Activated naive CD4-positive, alpha-beta T cell treated with anti-CD3 and anti-CD28 coated beads, Interleukin-2, amount 10 ng/mL, durations not matched to agents 7 days and 5 days (primary cell): ENCODE results near the gene PTCH2.
A peak's percentile ranks its signal among the peaks of the same experiment; 100 is the strongest.
"Not testable (repeated sequence)": the region's sequence is repeated elsewhere in the genome, so short reads cannot be mapped to it uniquely, and the experiment has no call there.

Source experiments
- CTCF ChIA-PET: fragments of 350-600 bp; sonication (Branson Sonifier 250); formaldehyde crosslinking; loops from one replicate; lab custom pipeline; 2021; ENCODE audit warnings: antibody characterized with exemption; lab: Charles Lee
- DNase-seq: peaks from one replicate; pipeline ENCODE4 v3.0.0-alpha.2; 2020
- H3K27ac Mint-ChIP-seq: one replicate; pipeline ENCODE4 v1.8.0; 2021; ENCODE audit warnings: mild to moderate bottlenecking, moderate library complexity, mixed read lengths
- H3K27me3 Mint-ChIP-seq: one replicate; pipeline ENCODE4 v1.8.0; 2021; ENCODE audit warnings: mild to moderate bottlenecking, mixed read lengths
- H3K36me3 Mint-ChIP-seq: one replicate; pipeline ENCODE4 v1.8.0; 2021; ENCODE audit warnings: mixed read lengths
- H3K4me1 Mint-ChIP-seq: one replicate; pipeline ENCODE4 v1.8.0; 2021; ENCODE audit warnings: mixed read lengths
- H3K4me3 Mint-ChIP-seq: one replicate; pipeline ENCODE4 v1.8.0; 2021; ENCODE audit warnings: mild to moderate bottlenecking, moderate library complexity, mixed read lengths
- H3K9me3 Mint-ChIP-seq: one replicate; pipeline ENCODE4 v1.8.0; 2021; ENCODE audit warnings: mixed read lengths

PTCH2 gene

DNA sequence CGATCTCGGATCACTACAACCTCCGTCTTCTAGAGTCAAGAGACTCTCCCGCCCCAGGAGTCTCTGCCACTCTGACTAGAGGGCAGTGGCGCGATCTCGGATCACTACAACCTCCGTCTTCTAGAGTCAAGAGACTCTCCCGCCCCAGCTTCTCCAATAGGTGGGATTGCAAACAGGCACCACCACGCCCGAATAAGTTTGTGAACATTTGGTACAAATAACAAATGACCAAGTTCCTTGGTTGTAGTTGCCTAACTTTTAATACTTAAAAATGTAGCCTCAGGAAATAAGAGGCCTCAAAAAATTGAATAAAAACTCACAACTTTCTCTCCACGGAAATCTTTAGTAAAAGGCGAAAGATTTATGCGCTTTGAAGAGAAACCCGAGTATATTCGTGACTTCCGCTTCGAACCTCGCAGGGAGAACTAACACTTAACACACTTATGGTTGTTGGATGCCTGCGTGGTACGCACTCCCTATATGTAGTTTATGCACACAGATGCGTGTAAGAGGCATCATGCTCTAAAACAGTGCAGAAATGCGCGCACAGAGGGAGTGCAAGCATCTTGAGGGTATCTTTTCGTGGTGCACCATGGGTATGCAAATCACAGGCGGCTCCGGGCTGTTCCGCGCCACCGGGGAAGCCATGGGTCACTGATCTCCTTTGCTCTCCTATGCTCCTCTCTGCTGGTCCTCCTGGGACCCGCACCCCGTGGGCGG, 23.3 kb downstream of the PTCH2 start:
- CTCF ChIA-PET, result interaction anchor here (0.9 to 6.9 kb wide), 8 partner anchors 11 to 34 kb away, joined by 3 to 68 read pairs (median 4); partner anchors contain the start of genes BTBD19, DYNLT4 and PLK3
- peak overlapping the region; percentile 100 for H3K27ac Mint-ChIP-seq
- DNase-seq, result peak; percentile 86
- H3K4me1 Mint-ChIP-seq, result peaks cover 58% of the 10 kb centered on the region
- H3K9me3 Mint-ChIP-seq, result no peaks in the 10 kb centered on the region
- H3K4me3 Mint-ChIP-seq, result peak overlapping the region; percentile 88
- H3K27me3 Mint-ChIP-seq, result peaks cover 5% of the 10 kb centered on the region
- H3K36me3 Mint-ChIP-seq, result peaks cover 9% of the 10 kb centered on the region

DNA sequence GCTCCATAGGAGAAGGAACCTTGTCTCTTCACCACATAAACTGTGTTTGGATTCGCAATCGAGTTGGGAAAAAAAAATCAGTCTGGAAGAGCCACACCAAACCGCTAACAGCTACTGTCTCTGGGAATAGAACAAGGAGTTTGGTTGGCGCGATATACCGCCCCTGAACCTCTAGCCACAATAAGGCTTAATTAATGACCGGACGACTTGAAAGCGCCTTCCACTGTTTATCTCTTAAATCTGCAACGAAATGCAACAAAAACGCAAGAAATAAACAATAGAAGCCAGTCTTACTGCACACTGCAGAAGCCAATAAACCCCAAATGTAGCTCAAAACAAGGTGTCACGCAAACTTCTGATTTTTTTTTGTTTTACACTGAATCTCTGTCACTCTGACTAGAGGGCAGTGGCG, 23.9 kb downstream of the PTCH2 start:
- CTCF ChIA-PET, result interaction anchor here (0.7 to 6.9 kb wide), 8 partner anchors 10 to 483 kb away, joined by 3 to 68 read pairs (median 4); partner anchors contain the start of genes BTBD19, DYNLT4 and PLK3
- no peak for DNase-seq

DNA sequence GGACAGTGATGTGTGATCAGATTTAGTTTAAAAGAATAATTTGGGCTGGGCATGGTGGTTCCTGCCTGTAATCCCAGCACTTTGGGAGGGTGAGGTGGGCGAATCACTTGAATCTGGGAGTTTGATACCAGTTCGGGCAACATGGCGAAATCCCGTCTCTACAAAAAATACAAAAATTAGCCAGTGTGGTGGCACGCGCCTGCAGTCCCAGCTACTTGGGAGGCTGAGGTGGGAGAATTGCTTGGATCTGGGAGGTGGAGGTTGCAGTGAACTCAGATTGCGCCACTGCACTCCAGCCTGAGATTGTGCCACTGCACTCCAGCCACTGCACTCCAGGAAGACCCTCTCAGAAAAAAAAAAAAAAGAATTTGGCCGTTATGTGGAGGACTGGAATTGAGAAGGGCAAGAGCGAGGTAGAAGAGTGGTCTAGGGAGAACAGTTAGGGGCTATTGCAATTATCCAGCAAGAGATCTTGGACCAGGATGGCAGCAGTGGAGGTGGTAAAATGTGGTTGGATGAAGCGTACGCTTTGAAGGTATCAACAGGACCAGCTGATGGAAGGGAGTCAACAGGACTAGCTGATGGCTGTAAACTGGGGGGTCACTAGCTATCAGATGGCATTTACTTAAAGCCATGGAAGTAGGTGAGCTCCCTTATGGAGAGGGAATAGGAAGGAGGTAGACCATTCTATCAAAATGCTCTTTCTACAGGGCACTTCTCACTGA, 25.1 kb downstream of the PTCH2 start:
- CTCF ChIA-PET, result interaction anchor here (0.7 to 6.9 kb wide), 6 partner anchors 9 to 1440 kb away, joined by 3 to 68 read pairs (median 9); partner anchors contain the start of genes BTBD19, DYNLT4 and PLK3
- DNase-seq, result no peak
- Mint-ChIP-seq H3K4me3 (peak overlapping the region; percentile 58), H3K4me1 (peaks cover 68% of the 10 kb centered on the region), H3K27ac (peak overlapping the region; percentile 100), H3K27me3 (peaks cover 4% of the 10 kb centered on the region), H3K36me3 (peaks cover 14% of the 10 kb centered on the region), H3K9me3 (no peaks in the 10 kb centered on the region)

More for the DNA sequence above, 23.9 kb downstream of the PTCH2 start:
- Mint-ChIP-seq H3K27ac (peak overlapping the region; percentile 100), H3K36me3 (peaks cover 10% of the 10 kb centered on the region), H3K4me3 (peak overlapping the region; percentile 88), H3K9me3 (no peaks in the 10 kb centered on the region), H3K4me1 (peaks cover 61% of the 10 kb centered on the region), H3K27me3 (peaks cover 5% of the 10 kb centered on the region)

DNA sequence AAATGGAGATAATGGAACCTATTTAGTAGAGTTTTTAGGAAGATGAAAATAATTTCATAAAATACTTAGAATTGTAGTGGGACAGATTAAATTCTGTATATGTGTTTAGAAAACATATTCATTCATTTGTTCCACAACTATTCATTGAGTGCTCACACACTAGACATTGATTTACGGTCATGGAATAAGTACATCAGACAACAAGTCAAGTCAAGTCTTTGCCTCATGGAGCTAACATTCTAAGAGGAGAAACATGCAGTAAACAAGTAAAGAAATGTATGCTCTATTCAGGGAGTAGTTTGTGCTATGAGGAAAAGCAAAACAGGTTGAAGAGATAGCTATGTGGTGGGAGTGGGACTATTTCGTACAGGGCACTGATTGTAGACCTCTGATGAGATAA, 25.7 kb downstream of the PTCH2 start:
- Mint-ChIP-seq H3K4me1 (peaks cover 65% of the 10 kb centered on the region), H3K36me3 (peaks cover 14% of the 10 kb centered on the region), H3K27ac (peak overlapping the region; percentile 74), H3K27me3 (no peaks in the 10 kb centered on the region), H3K9me3 (no peaks in the 10 kb centered on the region), H3K4me3 (peak overlapping the region; percentile 29)
- no peak for DNase-seq
- CTCF ChIA-PET, result interaction anchor here (1.8 to 6.9 kb wide), 4 partner anchors 8 to 89 kb away, joined by 4 to 68 read pairs (median 26); partner anchors contain the start of genes BTBD19, DYNLT4 and PLK3

DNA sequence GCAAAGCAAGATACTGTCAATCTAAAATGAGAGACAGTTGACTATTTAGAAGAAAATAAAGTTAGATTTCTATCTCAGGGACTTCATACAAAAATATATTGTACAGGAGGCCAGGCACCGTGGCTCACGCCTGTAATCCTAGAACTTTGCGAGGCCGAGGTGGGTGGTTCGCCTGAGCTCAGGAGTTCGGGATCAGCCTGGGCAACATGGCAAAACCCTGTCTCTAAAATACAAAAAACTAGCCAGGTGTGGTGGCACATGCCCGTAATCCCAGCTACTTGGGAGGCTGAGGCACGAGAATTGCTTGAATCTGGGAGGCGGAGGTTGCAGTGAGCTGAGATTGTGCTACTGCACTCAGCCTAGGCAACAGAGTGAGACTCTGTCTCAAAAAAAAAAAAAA, 27.1 kb downstream of the PTCH2 start:
- not testable (repeated sequence) for DNase-seq, H3K27me3 Mint-ChIP-seq, H3K27ac Mint-ChIP-seq, H3K4me3 Mint-ChIP-seq, H3K9me3 Mint-ChIP-seq
- CTCF ChIA-PET, result interaction anchor here (0.9 kb wide), 1 partner anchor 16 kb away, joined by 5 read pairs; the partner anchor contains the start of gene PLK3
- H3K36me3 Mint-ChIP-seq, result peaks cover 23% of the 10 kb centered on the region
- peaks cover 72% of the 10 kb centered on the region for H3K4me1 Mint-ChIP-seq

DNA sequence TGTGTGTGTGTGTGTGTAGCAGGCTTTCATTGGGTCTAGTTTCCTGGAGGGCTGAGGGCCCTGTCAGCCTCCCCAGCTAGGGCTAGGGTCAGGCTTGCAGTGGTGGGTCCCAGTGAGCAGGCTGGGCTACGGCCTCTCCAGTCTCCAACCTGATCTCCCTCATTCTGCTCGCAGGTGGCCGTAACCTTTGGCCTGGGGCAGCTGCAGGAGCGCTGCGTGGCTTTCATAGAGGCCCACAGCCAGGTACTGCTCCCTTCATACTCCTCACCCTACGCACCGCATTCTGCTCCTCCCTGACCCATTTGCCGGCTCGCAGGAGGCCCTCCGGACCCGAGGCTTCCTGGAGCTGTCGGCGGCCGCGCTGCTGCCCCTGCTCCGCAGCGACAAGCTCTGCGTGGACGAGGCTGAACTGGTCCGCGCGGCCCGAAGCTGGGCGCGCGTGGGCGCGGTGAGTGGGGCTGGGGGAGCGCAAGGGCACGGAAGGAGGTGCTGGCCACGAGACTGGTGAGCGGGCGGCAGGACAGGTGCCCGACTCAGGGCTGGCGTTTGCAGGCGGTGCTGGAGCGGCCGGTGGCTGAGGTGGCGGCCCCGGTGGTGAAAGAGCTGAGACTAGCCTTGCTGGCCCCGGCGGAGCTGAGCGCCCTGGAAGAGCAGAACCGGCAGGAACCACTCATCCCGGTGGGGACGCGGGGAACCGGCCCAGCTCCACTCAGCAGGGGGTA, 30.1 kb downstream of the PTCH2 start:
- Mint-ChIP-seq H3K27ac (peak overlapping the region; percentile 99), H3K27me3 (no peaks in the 10 kb centered on the region), H3K9me3 (no peaks in the 10 kb centered on the region), H3K4me3 (peak overlapping the region; percentile 78), H3K4me1 (peaks cover 74% of the 10 kb centered on the region), H3K36me3 (peaks cover 36% of the 10 kb centered on the region)
- DNase-seq, result no peak
- CTCF ChIA-PET, result interaction anchor here (0.8 to 1.7 kb wide), 5 partner anchors 10 to 91 kb away, joined by 3 to 11 read pairs (median 3); partner anchors contain the start of gene PLK3

DNA sequence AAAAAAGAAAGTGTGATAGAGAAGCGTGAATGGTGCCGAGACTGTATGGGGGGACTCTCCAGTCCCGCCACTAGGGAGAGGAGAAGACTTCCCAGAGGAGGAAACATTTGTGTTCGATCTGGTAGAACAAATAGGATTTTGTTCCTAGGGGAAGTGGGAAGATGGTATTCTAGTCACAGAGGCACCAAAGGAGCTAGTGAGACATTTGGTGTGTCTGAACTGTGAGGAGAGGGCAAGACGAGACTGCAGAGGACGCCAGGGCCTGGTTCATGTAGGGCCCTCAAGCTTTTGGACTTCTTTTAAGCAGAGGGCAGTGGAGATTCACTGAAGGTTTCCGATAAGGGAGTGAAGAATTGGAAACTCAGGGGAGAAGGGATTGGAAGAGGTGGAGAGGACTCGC, 31.8 kb downstream of the PTCH2 start:
- no peak overlapping the region for H3K4me3 Mint-ChIP-seq

DNA sequence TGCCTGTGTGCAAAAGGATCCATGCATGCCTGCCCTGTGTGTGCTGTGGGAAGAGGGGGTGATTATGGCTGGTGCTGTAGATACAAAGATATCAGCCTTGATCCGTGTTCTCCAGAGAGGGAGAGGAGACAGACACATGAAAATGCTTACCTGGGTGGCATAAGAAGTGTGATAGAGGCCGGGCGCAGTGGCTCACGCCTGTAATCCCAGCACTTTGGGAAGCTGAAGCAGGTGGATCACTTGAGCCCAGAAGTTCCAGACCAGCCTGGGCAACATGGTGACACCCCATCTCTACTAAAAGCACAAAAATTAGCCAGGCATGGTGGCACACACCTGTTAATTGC, 32.3 kb downstream of the PTCH2 start:
- not testable (repeated sequence) for H3K9me3 Mint-ChIP-seq, H3K4me3 Mint-ChIP-seq

More for the DNA sequence above, 31.8 kb downstream of the PTCH2 start:
- Mint-ChIP-seq H3K27ac (peak overlapping the region; percentile 99), H3K9me3 (no peaks in the 10 kb centered on the region), H3K27me3 (no peaks in the 10 kb centered on the region), H3K36me3 (peaks cover 43% of the 10 kb centered on the region), H3K4me1 (peaks cover 81% of the 10 kb centered on the region)
- CTCF ChIA-PET, result interaction anchor here (4.1 to 4.5 kb wide), 2 partner anchors 8 to 11 kb away, joined by 35 to 39 read pairs; partner anchors contain the start of gene PLK3
- no peak for DNase-seq

DNA sequence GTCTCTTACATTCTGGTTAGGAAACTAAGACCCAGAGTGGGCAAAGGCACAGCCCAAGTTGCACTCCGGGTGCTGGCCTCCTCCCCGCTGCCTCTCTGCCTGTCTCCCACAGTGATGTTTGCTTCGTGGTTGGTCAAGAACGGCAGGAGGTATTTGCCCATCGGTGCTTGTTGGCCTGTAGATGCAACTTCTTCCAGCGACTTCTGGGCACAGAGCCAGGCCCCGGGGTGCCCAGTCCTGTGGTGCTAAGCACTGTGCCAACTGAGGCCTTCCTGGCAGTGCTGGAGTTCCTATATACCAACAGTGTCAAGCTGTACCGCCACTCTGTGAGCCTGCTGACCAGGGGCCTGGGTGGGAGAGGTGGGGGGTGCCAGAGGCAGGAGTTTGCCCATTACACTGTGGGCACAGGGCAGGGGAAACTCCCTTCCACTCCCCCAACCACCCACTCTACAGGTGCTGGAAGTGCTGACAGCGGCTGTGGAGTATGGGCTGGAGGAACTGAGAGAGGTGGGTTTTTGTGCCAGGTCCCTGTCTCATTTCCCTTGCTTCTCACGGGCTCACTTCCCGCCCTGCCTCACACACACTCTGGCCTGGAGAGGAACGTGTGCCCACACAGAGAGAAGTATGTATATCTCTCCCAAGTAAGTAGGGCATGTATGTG, 32.8 kb downstream of the PTCH2 start:
- CTCF ChIA-PET, result interaction anchor here (0.8 to 4.5 kb wide), 8 partner anchors 9 to 92 kb away, joined by 3 to 39 read pairs (median 9); partner anchors contain the start of genes BEST4, PLK3 and RNU5D-1
- Mint-ChIP-seq H3K27me3 (no peaks in the 10 kb centered on the region), H3K4me3 (no peak overlapping the region), H3K4me1 (peaks cover 81% of the 10 kb centered on the region), H3K27ac (peak overlapping the region; percentile 99), H3K36me3 (peaks cover 48% of the 10 kb centered on the region), H3K9me3 (no peaks in the 10 kb centered on the region)
- no peak for DNase-seq

More for the DNA sequence above, 32.3 kb downstream of the PTCH2 start:
- CTCF ChIA-PET, result interaction anchor here (4.1 to 4.5 kb wide), 2 partner anchors 8 to 10 kb away, joined by 35 to 39 read pairs; partner anchors contain the start of gene PLK3
- not testable (repeated sequence) for DNase-seq, H3K27me3 Mint-ChIP-seq
- peaks cover 44% of the 10 kb centered on the region for H3K36me3 Mint-ChIP-seq
- peak overlapping the region; percentile 99 for H3K27ac Mint-ChIP-seq
- peaks cover 82% of the 10 kb centered on the region for H3K4me1 Mint-ChIP-seq

DNA sequence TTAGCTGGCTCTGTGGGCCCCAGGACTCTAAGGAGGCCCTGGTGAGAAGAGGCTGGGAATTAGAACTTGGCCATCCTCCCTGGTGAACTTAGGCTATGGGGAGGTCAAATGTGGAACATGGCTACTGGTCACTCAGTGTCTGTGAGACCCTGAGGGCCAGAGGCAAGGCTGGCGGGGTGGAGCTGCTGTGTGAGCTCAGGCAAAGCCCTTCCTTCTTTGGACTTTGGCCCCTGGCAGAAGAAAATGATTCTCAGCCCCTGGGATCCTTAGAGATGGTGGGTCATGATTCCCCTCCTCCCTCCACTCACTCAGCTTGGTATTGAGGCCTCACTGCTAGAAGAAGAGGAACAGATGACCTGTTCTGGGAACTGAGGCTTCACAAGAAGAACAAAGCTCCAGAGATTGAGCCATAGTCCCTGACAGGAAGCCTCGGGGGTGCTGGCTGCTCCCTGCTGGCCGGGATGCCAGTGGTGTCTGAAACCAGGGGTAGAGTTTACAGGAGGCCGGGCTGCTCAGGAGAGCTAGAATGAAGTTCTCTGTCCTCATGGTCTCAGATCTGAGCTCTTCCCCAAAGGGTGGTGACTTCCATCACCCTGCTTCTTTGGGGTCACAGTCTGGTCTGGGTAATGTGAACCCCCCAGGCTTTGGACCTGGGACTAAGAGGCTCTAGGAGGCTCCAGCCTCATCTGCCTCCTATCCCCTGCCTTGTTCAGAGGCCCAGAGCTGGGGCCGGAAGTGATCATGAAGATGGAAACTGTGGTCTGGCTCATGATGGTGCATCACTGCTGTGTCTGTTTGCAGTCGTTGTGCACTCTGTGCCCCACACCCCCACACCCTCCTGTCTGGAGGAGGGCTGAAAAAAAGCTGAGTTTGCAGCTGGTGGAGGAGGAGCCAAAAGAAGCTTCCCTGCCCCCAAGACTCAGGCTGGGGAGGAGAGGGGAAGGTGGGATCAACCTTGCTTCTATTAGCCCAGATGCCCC, 33.8 kb downstream of the PTCH2 start:
- Mint-ChIP-seq H3K4me1 (peaks cover 82% of the 10 kb centered on the region), H3K4me3 (peak overlapping the region; percentile 67), H3K27me3 (no peaks in the 10 kb centered on the region), H3K36me3 (peaks cover 49% of the 10 kb centered on the region), H3K9me3 (no peaks in the 10 kb centered on the region), H3K27ac (peak overlapping the region; percentile 99)
- peak; percentile 94 for DNase-seq
- CTCF ChIA-PET, result interaction anchor here (0.8 to 4.5 kb wide), 10 partner anchors 9 to 91 kb away, joined by 3 to 39 read pairs (median 8); partner anchors contain the start of genes BEST4, PLK3 and RNU5D-1

DNA sequence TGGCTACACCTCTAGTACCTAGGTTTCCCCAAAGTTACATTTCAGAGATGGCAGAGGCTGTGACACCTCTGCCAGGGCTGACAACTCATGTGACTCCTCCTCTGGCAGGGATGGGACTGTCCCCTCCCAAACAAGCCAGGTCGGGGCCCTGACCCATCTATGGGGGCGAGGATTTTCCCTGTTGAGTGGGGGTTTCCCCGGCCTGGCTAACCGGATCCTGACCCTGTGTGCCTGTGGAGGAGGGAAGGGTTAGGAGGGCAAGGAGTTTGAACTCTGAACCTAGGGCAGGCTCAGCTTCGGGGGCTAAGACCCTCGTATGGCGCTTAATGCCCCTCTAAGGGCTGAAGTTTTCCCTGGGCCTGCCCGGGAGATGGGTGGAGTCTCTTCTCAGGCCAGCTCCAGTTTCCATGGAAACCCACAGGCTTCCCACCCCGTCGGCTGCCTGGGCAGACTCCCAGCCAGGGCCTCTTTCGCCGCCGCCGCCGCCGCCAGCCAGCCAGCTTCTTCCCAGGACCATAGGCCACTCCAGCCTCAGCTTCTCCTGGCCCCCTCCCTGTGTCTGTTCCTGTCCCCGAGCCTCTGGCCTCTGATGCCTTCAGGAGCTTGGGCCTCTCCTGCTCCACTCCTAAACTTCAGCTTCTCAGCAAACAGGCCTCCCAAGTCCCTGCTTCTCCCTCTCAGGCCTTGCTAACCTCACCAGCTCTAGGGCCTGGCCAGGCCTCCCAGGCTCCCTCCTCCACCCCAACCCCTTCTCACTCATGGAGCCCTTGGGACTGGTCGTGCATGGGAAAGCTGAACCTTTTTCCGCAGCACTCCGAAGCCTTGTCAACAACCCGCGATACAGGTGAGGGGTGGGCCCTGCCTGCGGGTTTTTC, 34.8 kb downstream of the PTCH2 start, which contains the start of gene BTBD19:
Gene BTBD19, plus strand, starts transcription at position 461 of the 875 bp plus-strand sequence. Its CDS starts 298 bp downstream, at position 759.
- H3K27me3 Mint-ChIP-seq, result no peaks in the 10 kb centered on the region
- H3K9me3 Mint-ChIP-seq, result no peaks in the 10 kb centered on the region
- peak within 1 kb of the TSS; percentile 99 for H3K27ac Mint-ChIP-seq
- DNase-seq, result peak; percentile 48
- H3K36me3 Mint-ChIP-seq, result peaks cover 54% of the 10 kb centered on the region
- CTCF ChIA-PET, result interaction anchor here (1.2 to 4.5 kb wide), 7 partner anchors 8 to 77 kb away, joined by 3 to 39 read pairs (median 12); partner anchors contain the start of genes BEST4, PLK3 and RNU5D-1
- peak within 1 kb of the TSS; percentile 67 for H3K4me3 Mint-ChIP-seq
- H3K4me1 Mint-ChIP-seq, result peaks cover 83% of the 10 kb centered on the region
